NCI-H2227 treated with DMSO at 0.1 percent for 48 hours (cell line): ENCODE results near the gene MED1.
"Not testable (repeated sequence)": the region's sequence is repeated elsewhere in the genome, so short reads cannot be mapped to it uniquely, and the experiment has no call there.

Source experiments
- DNase-seq: peaks from one replicate; lab custom pipeline; 2025; lab: John Stamatoyannopoulos, UW

The MED1 gene

DNA sequence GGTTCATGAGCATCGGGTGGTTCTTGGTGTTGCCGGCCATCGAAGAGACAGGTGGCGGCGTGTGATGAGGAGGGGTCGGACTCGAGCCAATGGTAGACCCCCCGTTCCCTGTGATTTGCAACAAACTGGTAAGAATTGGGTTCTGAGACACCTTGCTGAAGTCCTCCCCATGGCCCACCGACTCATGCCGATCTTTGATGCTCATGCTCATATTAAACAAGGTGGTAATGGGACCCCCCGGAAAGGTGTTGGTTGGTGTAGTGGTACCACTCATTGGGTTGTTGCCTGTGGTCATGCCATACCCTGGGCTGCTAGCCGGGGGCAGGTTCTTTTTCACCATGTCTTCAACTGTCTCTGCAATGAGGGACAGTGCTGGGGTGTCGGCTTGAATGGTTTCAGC, 40.8 kb downstream of the MED1 start:
- no peak for DNase-seq

DNA sequence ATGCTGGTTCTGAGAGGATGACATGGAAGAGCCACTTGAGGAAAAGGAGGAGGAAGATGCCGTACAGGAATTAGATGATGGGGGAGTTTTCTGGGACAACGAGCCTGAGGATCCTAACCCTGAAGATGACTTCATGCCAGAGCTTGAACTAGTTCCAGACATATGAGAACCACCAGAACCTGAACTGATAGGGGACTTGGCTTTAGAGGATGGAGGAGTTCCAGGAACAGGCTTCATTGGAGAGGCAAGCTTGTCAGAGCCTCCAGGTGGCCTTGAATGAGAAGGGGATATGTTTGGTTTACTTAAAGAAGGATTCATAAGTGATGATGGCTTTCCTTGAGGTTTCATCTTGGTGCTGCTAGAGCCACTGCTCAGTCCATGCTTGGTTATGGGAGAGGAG, 42.7 kb downstream of the MED1 start:
- DNase-seq = no peak

DNA sequence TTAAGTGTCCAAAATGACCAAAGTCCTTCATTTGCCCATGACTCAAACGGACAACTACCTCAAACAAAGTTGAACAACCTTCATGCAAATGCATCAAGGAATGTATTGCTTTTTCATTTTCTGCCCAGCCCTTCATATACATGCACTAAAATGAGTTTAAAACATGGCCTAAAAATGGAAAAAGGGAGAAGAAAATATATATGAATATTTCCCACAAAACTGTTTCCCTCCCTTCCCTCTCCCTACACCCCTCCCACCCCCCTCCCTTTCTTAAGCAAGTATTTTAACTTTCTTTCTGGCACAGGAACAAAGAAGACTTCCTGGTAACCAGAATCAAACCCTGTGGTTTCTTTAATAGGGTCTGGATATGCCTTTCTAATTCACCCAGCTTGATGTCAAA, 44.1 kb downstream of the MED1 start:
- no peak for DNase-seq

DNA sequence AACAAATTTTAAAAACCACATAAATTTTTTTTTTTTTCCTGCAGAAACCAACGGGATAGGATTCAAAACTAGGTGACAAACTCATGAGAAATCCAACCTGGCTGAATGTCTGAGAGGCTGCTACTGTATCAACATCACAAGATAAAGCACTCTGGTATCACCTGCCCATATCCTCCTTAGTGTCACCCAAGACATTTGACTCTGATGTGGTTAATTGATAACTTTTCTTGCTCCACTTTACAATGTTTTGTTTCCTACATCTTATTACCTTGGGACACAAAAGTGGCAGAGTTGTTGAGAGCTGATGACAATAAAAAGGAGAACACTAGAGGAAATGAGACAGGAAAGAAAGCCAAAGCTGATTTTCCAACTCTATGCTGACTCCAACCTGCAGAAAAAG, 45.6 kb downstream of the MED1 start:
- no peak for DNase-seq

DNA sequence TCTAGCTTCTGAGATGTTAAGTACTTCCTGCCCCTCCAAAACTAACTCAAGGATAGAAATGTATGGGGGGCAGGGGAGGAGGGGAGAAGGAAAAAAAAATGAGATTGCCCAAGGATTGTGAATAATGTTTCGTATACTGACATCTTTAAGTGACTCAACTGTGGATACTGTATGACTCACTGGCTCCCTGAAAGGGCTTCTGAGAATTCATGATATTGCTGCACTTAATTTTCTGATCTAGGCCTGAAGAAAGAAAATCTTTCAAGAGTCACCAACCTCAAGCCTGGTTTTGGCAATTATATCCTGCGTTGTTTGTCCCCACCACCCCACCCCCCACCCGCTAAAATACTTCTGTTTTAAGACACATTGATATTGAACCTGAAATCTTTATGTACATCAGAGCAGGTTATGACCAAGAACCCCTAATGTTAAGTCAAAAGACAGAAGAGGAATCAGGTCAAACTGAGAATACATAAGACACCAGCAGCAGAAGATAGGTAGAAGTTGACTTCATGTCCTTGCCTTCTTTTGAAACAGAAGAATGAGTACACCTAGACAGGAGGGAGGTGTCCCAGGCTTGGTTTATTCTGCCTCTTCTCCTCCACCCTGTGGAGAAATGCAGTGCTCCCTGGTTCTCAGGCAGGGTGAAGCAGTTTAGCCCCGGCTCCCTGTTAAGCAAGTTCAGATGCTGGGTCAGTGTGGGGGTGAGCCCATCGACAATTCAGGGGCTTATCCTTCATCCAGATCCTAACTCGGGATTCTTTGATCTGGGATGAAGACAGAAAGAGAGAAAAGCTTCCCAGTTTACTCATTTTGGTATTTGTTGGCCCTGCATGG, 46.3 kb downstream of the MED1 start:
- DNase-seq = no peak

DNA sequence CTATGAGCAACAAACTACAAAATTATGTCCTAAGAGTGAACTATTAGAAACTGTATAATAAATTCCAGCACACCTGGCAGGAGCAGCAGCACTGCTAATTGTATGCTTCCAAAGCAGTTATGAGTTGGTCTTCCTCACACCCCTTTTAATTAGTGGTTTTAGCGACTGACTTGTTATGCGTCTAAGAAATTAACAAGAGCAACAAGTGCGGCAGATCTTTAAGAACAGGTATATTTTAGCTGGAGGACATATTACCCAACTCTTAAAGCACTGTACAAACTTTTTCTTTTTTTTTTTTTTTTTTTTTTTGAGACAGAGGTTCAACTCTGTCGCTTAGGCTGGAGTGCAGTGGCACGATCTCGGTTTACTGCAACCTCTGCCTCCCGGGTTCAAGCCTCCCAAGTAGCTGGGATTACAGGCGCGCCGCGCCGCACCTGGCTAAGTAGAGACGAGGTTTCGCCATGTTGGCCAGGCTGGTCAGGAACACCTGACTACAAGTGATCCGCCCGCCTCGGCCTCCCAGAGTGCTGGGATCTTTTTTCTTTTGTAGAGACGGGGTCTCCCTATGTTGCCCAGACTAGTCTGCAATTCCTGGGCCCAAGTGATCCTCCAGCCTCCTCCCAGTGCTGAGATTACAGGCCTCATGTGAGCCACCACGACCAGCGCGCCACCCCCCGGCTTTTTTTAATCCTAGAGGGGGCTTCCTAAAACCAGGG, 48.0 kb downstream of the MED1 start:
- DNase-seq = no peak

DNA sequence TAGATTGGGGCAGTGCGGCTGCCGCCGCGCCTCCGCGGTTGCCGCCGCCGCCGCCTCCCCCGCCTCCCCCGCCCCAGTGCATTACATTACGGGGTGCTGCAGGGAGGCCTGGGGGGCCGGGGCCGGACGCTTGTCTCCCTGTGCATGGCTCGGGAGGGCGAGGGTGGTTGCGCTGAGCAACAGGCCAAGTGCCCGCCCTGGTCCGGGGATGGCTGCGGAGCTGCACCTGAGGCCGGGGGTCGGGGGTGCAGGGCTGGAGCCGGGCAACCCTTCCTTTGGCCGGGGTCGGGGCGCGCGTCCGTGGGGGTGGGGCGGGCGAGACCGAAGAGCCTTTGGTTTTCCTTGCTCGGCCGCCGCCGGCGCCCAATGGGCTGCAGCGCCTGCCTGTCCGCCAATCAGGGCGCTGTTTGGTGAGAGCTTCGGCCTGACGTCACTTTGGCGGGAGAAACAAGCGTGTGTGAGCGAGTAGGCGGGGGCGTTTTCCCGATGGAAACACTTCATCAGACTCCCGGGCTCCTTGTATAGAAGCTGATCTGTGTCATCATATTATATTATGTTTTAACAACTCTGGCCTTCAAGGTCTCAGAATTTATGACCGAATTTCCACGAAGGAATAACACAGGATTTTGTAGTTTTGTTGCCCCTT, 48.7 kb downstream of the MED1 start:
- peak; percentile 92 for DNase-seq

DNA sequence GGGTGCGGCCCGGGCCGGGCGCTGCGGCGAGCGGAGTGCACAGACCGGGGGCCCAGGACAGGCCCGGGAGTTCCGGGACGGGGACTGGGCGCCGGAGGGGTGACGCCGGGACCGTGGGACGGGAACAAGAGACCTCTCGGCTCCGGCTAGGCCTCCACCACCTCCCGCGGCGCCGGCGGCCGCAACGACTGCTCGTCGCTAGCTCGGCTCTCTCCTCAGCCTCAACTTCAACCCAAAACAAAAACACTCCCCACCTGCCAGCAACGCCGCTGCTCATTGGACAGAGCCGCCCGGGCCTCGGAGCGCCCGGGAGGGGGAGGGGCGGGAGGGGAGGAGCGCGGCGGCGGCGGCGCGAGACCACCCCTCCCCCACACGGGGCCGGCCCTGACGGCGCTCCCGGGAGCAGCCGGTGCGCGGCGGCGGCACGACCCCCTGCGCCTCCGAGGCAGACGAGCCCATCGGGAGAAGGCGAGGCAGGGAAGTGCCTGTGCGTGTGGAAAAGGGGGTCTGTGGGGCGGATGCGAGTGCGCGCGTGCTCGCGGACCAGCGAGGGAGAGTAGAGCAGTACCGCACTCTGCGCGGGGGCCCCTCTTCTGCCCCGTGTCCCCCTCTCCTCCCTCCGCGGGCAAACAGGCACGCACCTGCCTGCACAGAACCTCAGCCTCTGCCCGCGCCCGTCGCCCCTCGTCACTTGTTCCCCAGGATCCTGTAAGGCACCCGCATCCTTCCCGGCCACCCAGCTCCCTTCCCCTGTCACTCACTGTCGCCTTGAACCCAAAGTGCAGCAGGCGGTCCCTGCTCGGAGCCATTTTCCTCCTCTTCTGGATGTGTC, 49.4 kb downstream of the MED1 start, which contains the start of gene FBXL20:
FBXL20 (minus strand) TSS at position 215 of the 832 bp plus-strand sequence. CDS start 224 bp downstream, outside the sequence.
- DNase-seq = peak; percentile 84

DNA sequence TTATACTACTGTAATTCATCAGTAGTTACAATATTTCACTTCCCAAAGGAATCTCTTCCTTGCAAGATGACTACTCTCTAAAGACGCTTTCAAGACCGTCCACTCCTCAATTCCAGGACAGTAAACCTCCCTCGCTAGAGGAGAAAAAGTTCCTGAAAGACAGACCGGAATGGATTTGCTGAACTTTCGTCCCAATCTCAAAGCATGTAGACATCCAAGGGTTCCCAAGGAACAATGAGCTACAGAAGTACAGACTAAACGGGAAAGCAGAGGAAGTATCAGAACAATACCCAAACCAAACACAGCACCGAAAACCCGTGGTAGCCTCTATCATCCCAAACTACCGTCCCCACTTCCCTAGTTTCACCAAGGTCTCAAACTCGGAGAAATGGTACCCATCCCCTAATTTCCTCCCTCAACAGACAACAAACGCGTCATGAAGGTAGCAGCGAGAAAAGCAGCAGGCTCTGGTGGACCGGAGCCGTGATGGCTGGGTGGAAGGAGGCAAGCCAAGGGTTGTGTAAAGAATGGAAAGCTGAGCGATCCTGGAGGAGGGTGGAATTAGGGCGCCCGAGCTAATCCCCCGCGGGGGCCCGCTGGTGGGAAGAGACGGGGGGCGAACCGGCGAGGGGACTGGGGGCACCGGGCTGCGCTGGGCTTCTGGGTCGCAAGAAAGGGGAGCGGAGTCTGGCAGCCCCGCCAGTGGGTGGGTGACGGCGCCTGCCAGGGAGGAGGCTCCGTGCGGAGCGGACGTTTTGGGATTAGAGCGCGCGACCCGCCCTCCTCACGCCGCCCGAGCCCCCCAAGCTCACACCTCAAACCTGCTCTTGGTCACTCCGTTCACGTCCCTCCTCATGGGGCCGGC, 50.3 kb downstream of the MED1 start:
- DNase-seq = no peak

DNA sequence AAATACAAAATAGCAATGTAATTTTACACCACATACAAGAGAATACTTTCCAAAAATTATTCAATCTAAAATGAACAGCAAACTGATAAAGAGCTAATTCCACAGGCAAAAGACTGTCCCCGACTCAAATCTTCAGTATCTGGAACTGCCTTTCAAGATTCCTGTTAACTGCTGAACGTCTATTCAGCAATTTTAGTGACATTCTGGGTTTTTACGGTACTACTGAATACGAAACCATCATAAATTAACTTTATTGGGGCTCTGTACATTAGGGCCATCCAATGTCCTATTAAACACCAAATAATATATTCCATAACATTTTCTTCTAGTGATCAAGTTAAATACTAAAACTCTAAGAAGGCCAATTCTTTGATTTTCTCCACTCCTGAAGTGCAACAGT, 51.3 kb downstream of the MED1 start:
- no peak for DNase-seq

DNA sequence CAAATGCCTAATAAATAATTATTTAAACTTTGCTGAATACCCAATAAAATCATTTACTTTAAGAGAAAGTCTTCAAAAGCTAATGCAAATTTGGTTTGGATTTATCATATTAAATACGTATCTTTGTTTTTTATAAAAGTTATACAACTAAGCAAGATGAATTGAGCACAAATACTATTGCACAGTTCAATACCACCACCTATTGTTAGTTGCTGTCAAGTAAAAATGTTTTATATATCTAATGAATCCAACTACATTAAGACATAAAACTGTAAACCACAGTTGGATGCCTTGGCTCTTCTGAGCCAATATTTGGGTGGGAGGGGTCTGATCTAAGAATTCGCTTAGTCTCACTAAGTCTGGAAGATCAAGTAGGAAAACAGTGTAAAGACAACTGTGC, 57.3 kb downstream of the MED1 start:
- no peak for DNase-seq

DNA sequence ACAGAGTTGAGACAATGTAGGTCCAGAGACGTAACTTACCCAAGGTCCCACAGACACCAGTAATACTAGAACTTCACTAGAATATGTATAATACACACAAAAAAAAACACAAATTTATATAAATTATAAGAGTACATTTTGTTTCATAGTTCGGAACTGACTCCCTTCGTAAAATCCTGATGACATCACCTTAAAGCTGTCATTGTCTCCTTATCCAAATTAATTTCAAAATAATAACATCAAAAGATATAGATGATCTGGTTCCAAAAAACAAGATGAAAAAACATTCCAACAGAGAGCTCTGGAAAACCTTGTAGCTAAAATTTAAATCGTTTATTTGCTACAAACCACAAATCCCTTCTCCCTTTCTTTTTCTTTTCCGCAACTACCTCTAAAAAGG, 59.6 kb downstream of the MED1 start:
- no peak for DNase-seq

DNA sequence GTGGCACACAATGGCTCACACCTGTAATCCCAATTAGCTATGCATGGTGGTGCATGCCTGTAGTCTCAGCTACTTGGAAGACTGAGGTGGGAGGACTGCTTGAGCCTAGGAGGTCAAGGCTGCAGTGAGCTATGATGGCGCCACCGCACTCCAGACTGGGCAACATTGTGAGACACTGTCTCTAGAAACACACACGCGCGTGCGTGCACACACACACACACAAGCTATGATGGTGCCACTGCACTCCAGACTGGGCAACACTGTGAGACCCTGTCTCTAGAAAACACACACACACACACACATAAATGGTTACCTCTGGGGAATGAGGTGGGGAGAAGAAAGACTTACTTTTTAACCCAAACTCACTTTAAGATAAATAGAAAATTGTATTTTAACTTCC, 66.0 kb downstream of the MED1 start:
- DNase-seq = no peak

DNA sequence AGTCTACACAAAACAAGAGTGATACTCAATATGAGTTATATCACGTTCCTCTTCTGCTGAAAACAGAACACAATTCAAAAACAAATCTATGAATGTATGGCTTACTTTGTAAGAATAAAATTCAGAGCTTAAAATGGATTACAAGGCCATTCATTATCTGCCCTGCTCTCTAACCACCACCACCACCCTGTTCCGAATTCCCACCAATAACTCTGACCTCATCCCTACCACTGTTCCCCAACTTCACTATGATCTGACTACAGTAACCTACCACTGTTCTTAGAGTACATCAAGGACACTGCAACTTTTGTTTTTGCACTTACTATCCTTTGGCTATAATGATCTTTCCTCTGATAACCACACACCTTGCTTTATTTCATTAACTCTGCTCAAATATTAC, 70.9 kb downstream of the MED1 start:
- no peak for DNase-seq

DNA sequence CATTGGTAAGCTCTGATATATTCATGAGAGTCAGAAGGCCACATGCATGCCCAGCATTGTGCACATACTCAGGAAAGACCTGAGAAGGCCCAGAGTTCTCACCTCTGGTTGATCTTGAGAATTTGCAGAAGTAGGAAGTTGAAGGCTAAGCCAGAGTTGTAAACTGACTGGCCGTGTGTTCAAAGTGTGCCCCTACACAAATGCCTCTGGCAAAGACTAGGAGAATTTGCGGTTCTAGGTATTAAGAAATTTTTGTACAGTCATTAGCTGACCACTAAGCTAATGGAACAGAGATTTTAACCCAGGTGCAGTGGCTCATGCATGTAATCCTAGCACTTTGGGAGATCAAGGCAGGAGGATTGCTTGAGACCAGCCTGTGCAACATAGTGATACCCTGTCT, 74.6 kb downstream of the MED1 start:
- DNase-seq = no peak

DNA sequence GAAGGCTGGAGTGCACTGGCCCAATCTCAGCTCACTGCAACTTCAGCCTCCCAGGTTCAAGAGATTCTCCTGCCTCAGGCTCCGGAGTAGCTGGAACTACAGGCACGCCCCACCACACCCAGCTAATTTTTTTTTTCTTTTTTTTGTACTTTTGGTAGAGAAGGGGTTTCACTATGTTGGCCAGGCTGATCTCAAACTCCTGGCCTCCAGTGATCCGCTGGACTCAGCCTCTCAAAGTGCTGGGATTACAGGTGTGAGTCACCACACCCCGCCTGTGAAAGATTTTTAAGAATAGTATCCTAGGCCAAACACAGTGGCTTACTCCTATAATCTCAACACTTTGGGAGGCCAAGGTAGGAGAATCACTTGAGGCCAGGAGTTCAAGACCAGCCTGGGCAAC, 83.3 kb downstream of the MED1 start:
- DNase-seq = not testable (repeated sequence)

DNA sequence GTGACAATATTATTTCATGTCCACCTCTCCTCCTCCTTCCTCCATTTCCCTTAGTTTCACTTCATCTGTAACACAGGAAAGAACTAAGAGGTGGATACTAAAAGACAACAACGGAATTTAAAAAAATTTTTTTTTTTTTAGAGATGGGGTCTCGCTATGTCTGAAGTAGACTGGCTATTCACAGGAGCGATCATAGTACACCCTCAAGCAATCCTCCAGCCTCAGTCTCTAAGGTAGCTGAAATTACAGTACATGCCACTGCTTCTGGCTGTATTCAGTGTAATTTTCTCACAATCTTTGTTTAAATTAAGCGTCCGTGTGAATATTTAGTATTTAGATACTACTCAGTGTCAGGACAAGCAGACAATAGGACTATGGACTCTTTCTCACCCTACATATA, 85.2 kb downstream of the MED1 start:
- DNase-seq = no peak

DNA sequence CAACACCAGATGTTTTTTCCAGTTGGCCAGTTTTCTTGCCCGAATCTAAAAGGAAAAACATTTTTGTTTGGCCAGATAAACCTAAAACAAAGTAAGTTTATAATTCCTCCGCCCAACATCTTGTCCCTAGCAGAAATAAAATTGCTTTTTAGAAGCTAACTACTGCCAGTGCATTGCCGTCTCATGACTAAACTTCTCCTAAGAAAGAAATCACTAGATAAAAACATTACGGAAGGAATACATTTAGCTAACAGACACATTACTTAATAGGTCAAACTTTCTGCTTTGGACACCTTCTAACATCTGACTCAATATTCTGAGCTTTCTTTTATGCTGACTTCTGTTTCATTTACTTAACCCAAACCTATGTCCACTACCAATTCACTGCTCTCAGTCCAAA, 85.8 kb downstream of the MED1 start:
- no peak for DNase-seq

DNA sequence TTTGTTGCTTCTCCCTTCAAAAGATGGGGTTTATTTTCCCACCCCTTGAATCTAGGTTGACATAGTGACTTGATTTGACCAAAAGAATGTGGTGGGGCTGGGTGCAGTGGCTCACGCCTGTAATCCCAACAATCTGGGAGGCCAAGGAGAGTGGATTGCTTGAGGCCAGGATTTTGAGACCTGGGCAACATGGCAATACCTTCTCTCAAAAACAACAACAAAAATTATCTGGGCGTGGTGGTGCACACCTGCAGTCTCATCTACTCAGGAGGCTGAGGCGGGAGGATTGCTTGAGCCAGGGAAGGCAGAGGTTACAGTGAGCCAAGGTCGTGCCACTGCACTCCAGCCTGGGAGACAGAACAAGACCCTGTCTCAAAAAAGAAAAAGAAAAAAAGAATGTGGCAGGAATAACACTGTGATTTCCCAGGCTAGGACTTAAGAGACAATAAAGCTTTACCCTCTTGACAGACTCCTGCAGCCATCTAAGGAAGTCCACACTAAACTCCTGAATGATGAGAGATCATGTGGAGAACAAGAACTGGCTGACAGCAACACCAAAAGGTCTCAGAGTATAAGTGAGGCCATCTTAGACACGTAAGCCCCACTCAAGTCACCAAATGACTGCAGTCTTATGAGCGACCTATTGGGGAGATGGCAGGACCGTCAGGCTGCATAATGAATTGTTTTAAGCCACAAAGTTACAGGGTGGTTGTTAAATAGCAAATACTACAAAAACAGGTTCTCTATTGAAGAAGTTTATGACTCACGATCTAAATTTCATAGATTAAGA, 86.6 kb downstream of the MED1 start:
- no peak for DNase-seq

DNA sequence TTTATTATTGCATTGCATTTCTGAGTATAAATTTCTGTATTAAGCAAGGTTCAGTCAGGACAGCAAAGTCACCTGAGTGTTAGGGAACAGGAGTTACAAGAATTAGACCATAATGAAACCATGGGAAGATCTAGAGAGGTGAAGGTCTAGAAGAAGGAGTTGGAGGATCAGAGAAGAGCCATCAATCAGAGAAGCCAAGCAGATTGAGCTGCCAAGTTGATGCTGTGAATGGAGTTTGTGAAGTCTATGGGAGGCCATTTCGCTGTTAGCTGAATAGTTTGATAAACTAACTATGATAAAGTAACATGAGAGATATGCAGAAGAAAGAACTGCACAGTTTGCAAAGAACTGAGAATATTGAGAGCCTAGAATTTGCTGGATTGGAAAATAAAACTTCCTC, 90.0 kb downstream of the MED1 start:
- no peak for DNase-seq
